ENCODE data around the gene SYDE2.
"Not testable (repeated sequence)": the region's sequence is repeated elsewhere in the genome, so short reads cannot be mapped to it uniquely, and the experiment has no call there.

SYDE2 gene

GRCh38 chr1:85208488-85208887 lies 7.7 kb upstream of the SYDE2 start:
- no peak for DNase-seq

- no peak for DNase-seq
Observed at GRCh38 chr1:85203573-85204171, 2.9 kb upstream of the SYDE2 start.

- no peak for DNase-seq
Observed at GRCh38 chr1:85202864-85203255, 2.0 kb upstream of the SYDE2 start.

GRCh38 chr1:85202092-85202863 lies 1.5 kb upstream of the SYDE2 start:
- DNase-seq = peak; percentile 29

DNA sequence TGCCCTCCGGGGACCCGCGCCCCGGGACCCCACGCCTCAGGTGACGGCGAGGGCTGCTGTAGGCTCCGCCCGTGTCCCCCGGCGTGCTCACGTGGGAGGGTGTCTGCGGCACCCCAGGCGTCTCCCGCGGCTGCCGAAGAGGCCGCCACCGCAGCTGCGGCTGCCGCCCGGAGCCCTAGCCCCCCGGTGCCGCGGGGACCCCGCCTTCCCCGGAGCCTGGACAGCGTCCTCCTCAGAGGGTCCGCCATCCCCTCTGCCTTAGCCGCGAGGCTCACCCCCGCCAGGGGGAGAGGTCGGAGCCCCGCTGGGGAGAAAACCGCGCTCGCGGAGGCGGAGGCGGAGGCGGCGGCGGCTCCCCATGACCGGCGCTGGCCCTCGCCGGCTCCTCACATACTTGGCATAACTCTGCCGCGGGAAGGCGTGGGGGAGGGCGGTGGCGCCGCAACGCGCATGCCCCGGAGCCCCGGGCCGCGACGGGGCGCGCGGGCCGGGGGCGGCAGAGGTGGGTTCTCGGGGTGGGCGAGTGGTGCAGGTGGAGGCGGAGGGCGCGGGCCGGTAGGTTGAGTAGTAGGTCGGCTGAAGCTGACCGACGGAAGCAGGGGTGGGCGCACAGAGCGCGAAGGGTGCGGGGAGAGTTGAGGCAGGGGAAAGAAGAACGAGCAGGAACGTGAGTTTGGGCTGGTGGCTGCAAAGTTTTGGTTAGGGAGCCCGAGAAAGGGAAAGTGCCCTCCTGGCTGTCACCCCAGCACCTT lies 700 bp upstream of the SYDE2 start:
- peak; percentile 84 for DNase-seq

DNA sequence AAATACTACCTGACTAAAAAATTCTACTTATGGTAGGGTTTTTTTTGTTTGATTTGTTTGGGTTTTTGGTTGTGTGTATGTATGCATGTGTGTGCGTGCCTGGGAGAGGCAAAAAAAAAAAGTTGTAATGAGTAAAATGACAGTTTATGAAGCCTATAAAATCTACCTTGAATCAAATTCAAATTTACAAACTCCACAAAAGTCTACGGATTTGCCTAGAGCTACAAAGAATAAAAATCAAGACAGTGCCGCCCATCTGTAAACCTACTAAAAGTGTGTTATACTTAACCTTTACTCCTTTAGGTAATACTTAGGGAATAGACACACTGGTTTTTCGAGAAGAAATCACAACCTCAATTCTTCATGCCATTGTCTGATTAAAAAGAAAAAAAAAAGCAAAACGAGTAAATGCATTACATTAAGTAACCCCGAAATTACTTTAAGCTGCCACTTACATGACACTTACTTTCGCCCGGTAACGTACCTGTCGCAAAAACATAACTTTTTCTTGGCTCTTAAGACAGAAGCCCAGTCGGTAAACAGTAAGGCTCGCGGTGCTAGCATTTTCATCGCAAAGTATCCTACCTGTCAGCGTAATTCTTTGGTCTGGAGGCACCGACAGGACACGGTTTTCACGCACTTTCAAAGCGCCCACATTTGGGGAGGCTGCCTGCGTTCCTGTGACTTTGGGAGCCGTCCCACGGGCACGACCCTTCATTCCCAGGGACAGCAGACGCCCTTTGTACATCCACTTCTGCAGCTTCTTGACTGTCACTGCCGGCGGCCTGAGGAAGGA lies 951 bp downstream of the SYDE2 start:
- peak; percentile 71 for DNase-seq

GRCh38 chr1:85198864-85199263 lies 2.0 kb downstream of the SYDE2 start:
- no peak for DNase-seq

- no peak for DNase-seq
Observed at GRCh38 chr1:85196358-85196757, 4.5 kb downstream of the SYDE2 start.

- DNase-seq = no peak
Observed at GRCh38 chr1:85195703-85196102, 5.1 kb downstream of the SYDE2 start.

DNA sequence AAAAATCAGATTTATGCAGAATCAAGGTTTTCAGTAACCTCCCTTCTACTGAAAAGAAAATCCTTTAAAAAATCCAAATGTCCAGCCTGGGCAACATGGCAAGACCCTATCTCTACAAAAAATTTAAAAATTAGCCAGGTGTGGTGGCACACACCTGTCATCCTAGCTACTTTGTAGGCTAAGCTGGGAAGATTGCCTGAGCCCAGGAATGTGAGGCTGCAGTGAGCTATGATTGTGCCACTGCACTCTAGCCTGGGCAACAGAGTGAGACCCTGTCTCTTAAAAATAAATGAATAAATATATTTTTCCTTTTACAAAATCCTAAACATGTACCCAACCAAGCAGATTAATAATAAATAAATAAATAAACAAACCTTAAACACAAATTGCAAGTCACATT lies 8.7 kb downstream of the SYDE2 start:
- not testable (repeated sequence) for DNase-seq

DNA sequence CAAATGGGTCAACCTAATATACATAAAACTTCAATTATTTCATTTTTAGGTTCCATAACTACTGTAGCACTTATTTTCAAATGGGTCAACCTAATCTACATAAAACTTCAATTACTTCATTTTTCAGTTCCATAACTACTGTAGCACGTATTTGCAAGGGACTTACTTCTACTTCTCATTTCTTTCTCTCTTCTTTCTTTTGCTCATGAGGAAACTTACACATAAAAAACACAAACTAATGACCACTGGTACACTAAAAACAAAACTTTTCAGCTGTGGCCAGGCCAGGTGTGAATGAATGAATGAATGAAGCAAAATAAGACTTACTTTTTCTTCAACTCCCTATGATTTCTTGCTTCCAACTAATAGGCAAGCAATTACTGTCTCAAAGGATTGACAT lies 11.7 kb downstream of the SYDE2 start:
- DNase-seq = no peak

DNA sequence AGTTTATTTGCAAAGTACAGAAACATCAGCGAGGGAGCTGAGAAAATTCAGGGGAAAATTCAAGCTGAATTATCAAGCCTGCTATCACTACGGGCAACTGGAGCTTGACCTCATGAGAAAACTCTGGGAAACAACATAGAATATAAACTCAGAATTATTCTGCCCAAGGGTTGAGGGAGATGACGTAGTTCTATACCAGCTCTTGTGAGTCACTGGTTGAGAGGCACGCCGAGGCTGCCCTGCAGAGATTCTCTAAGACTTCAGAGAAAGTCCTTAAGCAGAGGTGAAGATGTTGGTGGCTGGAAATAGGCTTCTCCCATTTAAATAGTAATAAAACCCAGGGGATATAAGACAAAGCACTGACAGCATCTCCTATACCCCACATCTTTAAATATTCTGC lies 12.3 kb downstream of the SYDE2 start:
- DNase-seq = no peak

DNA sequence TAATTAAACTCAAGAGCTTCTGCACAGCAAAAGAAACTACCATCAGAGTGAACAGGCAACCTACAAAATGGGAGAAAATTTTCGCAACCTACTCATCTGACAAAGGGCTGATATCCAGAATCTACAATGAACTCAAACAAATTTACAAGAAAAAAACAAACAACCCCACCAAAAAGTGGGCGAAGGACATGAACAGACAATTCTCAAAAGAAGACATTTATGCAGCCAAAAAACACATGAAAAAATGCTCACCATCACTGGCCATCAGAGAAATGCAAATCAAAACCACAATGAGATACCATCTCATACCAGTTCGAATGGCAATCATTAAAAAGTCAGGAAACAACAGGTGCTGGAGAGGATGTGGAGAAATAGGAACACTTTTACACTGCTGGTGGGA lies 13.8 kb downstream of the SYDE2 start:
- DNase-seq = not testable (repeated sequence)

GRCh38 chr1:85184245-85184644 lies 16.6 kb downstream of the SYDE2 start:
- DNase-seq = no peak

- no peak for DNase-seq
Observed at GRCh38 chr1:85182700-85183099, 18.1 kb downstream of the SYDE2 start.

DNA sequence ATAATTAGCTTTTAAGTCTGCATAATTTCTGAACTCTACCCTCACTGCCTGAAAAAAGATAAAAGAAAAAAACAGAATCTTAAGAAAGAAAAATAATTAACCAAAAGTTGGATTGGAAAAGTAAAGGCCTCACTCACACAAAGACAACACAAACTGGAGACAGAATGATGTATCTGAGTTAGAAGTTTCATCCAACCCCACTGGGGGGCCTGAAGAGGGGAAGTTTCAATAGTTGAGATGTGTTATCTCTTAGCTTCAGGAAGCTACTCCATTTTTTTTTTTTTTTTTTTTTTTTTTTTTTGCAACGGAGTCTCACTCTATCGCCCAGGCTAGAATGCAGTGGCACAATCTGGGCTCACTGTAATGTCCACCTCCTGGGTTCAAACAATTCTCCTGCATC lies 19.9 kb downstream of the SYDE2 start:
- no peak for DNase-seq

- no peak for DNase-seq
Observed at GRCh38 chr1:85179522-85179921, 21.3 kb downstream of the SYDE2 start.

GRCh38 chr1:85178396-85178795 lies 22.4 kb downstream of the SYDE2 start:
- no peak for DNase-seq

DNA sequence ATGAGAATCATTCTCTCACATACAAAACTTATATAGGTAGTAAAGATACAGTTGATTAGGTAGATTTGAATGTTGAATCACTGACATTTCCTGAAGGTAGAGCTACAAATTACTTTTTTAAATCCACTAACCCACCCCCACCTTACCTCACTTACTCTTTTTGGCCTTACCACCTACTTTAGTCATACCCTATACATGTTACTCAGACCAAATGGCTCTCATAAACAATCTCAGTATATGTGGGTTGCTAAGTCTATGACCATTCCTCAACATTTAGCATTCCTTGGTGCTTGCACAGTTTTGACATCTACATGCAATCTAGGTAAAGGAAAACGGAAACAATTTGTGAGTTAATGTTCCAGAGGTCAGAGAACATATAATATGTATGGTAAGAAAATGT lies 26.3 kb downstream of the SYDE2 start:
- no peak for DNase-seq

GRCh38 chr1:85172684-85173337 lies 28.0 kb downstream of the SYDE2 start:
- DNase-seq = no peak

DNA sequence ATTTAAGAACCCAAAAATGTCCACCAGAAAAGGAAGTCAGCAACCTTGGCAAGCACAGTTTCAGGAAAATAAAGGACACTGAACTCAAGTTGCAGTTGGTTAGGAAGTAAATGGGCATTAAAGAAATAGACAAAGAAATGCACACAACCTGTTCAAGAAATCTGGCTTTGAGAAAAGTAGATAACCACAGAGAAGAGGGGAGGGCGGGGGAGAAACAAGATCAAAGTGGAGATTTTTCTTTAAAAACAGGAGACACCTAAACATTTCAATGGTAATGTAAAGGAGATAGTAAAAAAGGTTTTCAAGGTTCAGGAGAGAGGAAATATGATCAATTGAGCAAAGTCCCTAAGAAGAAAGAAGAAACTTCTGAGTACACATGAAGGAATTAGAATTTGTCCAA lies 29.1 kb downstream of the SYDE2 start:
- no peak for DNase-seq

DNA sequence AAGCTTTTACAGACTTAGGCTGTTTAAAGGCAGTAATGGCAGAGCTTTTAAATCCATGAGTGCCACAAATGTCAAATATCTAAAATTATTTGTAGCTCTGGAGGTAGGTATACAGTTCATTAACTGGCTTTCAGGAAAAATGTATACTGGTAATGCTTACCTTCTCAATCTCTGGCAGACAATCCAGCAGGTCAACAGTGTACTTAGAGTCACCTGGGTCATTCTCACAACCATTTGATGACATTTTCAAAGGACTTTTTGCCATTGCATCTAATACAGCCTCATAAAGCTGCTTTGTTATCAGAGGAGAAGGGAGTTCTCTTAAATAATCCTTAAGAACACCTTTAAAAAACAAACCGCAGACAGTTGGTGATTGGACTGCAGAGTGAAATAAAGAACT lies 31.9 kb downstream of the SYDE2 start:
- DNase-seq = no peak

DNA sequence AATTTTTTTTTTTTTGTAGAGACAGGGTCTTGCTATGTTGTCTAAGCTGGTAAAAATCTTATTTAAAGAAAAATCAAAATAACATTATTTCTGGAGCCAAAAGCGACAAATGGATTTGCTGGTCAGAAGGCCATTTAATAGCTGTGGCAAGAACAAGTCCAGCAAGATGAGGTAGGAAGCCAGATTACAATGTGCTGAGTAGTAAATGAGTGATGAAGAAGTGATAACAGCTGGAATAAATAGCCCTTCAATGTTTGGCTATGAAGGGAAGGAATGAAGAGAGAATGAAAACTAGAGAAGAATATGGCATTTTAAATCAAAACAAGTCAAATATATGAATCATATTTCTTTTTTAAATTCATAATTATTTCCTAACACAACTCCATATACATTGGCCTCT lies 34.5 kb downstream of the SYDE2 start:
- no peak for DNase-seq

All from DMS53 (cell line).